HG03060 (cell line): ENCODE data around the gene RPL10A.

Experiments
- ATAC-seq: cut with Tn5 transposase; IDR thresholded peaks from one replicate; pipeline ENCODE4 v1.9.1; 2021; ENCODE audit warnings: low read depth, moderate number of reproducible peaks; ENCODE audit not compliant: unreplicated experiment

The RPL10A gene

DNA sequence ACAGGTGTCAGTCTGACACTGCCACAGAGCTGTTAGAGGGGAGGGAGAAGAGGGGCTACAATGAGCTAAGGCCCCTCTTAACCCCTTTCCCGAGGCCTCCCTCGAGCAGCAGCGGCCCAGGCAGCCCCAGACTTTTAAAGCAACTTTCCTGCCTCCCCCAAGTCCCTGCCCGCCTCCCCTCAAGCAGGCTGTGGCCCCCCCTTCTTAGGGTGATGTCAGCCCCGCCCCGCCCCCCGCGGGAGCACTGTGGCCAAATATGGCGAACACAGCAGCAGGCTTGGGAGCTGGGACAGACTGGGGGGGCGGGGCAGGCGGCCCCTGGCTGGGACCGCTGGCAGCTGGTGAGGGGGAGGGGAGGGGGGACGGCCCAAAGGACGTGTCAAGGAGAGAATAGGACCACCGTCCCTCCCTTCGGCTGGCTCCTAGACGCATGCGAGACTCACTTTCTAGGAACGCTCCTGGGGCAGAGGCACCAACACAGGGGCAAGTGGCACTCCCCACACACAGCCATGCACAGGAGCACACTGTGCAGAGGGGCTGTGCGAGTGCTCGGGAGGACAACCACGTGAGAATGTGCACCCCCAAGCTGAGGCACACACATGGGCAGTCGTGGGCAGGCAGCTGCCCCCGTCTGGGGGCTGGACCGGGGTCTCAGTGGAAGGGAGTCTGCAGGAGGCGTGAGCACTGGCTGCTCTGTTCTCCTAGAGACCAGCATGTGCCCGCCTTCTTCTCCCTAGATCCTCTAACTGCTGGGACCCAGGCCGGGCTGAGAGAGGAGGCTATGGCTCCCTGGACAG lies 22.0 kb downstream of the RPL10A start:
- ATAC-seq: no peak

DNA sequence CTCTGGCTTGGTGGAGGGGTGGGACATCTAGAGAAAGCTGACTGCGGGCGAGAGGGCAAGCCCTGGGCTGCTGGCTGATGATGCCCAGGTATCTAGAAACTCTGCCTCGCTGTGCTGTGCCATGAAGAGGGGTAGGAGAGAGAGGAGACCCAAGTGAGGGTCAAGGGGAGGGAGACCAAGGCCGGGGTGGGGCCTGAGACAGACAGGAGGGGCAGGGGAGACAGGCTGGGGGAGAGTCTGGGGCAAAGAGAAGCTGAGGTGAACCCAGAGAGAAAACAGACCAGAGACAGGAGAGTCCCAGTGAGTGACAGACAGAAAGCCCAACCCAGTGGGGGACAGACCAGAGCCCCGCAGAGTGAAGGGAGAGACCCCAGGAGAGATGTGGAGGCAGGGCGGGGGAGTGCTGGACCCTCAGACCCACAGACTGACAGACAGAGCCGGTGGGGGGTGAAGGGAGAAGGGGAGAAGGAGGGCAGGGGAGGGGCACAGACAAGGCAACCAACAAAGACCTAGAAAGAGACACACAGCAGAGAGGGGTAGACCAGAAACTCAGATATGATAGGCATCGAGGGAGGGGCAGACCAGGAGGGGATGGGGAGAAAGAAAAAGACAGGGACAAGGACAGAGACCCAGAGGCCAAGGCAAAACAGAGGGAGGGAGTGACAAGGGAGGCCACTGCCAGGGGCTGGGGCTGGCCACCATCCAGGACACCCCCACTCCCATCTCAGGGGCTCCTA lies 22.8 kb downstream of the RPL10A start:
- ATAC-seq: no peak

DNA sequence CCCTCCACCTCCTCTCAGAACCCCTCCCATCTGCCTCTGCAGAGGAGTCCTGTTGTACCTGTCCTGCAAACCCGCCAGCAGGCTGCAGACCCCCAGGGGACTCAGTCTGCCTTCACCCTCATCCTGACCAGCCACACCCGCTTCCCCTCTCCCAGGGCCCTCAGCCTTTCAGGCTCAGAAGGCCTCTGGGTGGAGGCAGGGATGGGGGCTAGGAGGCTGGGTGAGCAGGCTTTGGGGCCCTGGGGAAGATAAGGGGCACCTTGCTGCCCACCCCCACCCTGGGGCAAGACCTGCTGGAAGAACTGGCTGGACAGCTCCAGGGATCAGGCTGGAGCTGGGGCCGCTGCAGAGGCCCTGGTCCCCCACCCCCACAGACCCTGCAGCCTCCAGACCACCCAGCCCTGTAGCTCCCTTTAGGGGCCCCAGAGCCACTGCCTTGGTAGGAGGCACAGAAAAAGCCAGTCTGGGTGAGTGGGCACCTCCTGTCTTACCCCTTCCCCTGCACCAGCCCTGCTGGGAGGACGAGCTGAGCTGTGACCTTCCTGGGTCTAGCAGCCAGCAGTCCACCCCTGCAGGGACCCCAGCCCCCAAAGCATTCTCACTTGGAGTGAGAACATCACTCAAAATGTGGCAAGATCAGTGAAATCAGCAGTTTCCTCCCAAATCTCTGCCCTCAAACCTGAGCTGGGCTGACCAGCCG lies 23.5 kb downstream of the RPL10A start:
- ATAC-seq: no peak

DNA sequence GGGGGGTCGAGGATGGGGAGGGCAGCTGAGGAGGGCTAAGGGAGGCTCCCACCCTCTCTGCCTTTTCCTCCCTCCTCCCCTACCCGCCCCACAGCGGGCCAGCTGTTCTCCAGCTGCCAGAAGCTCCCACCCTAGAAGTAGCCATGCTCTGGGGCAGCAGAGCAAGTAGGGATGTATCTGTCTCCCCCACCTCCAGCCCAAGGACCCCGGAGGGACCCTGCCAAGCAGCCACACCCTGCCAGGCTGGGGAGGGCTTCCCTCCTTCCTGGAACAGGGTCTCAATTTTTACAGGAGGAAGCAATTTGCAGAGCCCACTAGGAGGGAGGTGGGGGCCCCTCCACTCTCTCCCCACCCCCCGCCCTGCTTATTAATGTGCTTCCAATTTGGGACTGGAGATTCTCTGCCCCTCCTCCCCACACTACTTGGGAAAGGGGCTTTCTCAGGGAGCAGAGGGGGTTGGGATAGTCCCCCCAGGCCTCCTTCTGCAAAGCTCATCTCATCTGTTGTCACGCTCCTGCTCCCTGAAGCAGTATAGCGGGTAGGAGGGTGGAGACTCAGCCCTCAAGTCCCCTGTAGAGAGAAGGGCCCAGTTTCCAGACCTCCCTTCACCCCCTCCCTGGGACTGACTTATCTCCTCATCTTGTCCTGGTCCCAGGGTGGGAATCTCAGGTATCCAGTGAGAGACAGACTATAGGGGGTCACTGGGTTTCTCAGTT lies 24.2 kb downstream of the RPL10A start:
- no peak for ATAC-seq

DNA sequence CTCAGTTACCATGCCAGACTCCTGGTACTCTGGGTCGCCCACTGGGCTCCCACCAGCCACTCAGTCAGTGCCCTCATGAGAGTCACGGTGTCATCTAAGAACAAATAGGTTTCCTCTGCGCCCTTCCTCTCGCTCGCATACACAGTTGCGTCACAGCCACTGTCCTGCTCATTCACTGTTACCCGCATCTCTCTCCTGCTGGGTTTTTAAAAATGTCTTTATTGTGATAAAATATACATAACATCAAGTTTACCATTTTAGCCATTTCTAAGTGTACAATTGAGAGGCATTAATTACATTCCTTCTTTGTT lies 24.7 kb downstream of the RPL10A start:
- ATAC-seq: no peak

DNA sequence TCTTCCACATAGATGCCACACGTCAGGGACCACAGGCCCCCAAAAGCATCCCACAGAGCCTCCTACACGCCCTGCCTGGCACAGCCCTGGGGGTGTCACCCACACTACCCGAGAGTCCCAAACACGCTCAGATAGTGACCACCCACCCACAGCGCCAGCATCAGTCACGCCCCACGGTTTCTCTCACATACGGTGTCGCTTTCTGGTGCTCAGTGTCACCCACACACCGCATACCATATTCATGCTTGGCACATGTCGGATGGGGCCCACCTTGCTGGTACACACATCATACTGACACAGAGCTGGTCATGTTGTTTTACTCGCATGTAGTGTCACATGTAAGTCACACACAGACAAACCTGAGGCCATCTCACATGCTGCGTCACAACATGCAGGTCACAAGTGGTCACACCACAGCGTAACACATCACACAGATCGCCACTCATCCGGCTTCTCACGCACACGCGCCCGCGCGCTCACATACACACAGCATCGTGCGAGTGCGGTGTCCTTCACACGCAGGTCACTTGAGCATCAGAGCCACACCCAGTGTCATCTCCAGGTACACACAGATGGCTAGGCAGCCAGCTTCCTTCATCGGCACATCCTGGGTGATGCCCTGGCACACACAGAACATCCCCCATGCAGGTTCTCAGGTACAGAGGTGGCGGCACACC lies 25.2 kb downstream of the RPL10A start:
- no peak for ATAC-seq

DNA sequence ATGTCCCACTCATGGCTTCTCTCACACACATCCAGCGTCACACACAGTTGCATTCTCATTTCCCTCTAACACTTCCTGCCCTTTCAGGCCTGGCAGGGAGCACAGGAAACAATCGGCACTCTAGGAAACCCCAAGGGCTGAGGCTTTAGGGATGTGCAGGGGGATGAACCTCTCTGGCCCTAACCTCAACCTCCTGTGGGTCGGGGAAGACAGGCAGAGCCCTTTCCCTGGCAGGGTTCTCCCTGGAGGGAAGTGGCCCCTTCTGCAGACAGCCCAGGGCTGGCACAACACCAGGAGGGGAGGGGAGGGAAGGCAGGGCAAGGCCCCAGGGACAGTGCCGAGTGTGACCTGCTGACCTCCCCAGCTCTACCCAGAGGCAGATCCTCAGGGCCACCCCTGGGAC lies 26.0 kb downstream of the RPL10A start:
- no peak for ATAC-seq

DNA sequence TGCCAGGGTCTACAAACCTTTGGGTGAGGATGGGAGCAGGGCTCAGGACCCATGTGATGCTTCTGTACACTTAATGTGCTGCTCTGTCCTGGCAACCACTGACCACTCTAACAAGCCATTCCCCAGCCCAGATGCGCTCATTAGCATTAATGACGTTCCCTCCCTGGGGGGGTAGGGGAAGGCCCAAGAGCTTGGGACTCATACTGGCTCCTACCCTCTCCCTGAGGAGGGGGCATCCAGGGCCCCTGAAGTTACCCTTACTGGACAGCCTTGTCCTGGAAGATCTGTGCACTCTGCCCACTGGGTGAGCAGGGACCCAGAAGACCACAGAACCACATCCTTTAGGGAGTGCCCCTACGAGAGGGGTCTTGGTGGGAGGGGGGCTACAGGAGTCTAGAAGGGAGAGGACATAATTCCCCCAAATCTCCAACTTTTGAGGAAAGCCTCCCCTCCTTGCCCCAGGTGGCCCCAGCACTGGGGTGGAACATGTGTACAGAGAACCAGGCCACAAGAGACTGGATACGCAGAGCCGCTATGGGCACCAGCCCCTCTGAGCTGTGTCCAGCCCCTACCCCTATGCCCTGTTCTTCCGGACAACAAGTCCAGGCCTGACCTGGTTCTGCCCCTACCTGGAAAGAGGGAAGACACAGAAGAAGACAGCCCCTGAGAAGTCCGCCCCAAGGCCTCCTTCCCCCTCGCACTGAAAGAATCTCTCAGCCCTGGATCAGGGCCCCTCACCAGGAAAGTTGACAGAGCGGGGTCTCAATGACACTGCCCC lies 27.2 kb downstream of the RPL10A start:
- no peak for ATAC-seq

DNA sequence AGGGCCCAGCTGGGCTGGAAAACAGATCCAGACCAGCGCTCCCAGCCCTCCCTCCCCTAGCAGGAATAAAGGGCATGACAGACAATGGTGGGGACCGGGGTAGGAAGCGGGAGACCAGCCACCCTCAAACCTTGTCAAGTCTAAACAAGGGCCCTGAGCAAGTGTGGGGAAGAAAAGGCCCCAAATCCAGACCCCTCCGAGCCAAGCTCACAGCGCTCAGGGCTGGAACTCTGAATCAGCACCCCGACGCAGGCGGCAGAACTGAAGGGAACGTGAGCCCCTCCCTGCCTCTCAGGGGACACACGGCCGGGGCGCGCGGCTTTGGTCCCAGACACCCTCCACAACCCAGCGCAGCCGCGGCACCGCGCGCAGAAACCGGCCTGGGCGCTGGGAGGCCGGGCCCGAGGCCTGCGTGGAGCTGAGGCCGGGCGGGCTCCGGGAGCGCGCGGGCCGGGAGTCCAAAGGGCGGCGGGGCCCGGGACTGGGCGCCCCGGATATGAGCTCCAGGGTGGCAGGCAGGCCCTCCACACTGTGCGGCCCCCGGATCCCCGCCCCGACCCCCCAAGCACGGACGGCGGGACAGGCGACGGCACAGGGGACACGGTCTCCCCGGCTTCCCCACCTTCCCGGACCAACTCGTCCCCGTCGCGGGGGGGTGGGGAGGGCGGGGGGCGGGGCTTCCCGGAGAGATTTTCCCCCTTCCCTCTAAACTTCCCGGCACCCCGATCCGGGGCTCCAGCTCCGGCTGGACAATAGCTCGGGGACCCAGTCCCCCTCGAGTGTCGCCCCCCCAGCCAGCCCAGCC lies 28.0 kb downstream of the RPL10A start:
- ATAC-seq: no peak

DNA sequence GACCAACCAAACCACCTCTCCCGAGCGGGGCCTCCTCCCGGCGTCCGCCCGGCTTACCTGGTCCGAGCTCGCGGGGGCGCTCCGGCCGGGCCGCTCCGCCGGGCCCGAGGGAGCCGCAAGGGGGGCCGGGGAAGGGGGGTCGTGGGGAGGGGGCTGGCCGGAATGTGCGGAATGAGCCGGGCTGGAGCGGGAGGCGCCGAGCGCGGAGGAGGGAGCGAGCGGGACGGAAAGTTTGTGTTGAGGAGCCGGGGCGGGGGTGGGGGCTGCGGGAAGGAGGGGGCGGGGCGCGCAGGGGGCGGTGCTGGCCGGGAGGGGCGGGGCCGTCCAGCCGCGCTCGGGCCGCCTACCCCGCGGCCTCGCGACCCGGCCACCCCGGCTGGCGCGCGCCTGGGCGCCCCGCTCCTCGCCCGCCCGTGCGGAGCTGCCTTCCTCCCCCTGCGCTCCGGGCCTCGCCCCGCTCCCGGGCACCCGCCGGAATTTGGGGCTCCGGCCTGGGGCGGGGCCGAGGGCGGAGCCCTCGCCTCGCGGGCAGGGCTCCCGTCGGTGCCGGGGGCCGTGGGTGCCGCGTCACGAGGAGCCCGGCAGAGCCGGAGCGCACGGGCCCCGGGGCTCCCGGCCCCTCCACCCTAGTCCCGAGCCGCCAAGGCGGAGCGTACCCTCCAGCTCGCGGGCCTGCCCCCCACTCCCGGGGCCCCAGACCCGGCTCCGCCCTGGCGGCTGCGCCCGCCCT lies 28.8 kb downstream of the RPL10A start, which contains the start of gene TEAD3:
TSS of gene TEAD3 (minus strand) at position 239 of the 730 bp plus-strand sequence.
- ATAC-seq: no peak

DNA sequence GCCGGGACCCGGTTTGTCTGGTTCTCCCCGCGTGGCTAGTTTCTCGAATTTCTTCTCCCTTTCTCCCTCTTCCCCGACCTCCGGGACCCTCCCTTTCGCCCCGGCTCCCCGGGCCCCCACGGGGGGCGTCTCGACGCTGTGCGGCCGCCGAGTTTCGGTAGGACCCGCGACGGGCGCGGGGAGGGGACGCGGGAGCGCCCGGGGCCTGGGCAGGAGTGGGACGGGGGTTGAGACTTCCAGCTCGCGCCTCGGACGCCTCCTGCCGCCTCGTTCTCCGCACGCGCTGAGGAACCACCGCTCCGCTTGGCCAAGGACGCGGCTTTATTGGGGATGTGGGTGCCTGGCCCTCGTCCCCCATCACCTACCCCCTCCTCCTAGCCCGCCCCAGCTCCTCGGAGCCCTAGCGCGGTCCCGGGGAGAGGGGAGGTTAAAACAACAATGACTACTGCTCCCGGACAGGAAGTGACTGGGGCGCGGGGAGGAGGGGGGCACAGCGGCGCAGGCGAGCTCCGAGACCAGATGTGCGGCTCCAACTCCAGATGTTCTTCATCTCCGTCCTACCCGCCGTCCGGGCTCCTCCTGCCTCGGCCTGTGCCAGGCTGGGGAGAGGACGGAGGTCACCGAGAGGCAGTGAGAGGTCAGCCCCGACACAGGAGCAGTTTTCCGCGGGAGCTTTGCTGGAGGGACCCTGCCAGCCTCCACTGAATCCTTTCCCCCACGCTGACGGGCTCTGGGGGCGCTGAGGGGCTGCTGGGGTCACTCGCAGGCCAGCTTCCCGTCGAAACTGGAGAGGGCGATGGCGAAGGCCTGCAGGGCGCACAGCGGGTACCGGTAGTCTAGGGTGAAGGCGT lies 29.6 kb downstream of the RPL10A start:
- ATAC-seq: no peak

DNA sequence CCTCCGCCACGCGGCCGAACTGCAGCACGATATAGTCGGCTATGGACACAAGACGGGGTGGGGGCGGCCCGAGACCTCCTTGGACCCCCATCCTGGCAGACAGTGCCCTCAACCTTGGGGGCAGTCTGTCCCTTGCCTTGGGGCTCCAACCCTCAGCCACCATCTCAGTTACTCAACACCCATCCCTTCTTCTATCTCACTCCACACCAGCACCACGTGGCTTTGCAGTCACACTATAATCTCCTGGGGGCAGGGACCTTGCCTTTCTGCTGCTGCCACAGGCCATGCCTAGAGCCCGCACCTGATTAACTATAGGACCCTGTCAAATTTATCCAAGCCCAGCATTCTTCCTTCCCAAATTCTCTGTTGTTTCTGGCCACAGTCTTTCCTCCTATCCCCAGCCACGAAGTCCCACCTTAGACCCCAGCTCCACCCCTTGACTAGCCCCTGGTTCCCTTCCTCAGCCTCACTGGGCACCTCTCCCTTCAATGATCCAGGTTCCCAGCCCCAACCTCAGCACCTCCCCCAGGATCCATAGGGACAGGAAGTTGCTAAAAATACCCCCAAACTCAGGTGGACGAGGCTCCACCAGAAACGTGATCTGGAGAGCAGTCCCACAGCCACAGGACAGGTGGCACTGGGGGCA lies 30.3 kb downstream of the RPL10A start:
- ATAC-seq: no peak

DNA sequence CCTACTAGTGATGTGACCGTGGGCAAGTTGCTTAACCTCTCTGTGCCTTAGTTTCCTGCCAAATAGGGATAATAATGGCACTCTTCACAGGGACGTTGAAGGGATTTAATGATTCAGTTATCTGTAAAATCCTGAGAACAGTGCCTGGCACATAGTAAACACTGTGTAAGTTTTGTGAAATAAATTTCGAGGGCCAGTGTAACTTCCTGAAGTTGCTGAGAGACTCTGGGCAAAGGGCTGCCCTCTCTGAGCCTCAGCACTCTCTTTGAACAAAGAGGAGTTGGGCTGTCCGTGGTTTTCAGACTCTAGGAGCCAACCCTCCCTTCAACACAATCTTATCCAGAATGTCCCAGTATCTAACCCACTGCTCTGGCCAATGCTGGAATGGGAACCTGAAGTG lies 31.2 kb downstream of the RPL10A start:
- no peak for ATAC-seq

DNA sequence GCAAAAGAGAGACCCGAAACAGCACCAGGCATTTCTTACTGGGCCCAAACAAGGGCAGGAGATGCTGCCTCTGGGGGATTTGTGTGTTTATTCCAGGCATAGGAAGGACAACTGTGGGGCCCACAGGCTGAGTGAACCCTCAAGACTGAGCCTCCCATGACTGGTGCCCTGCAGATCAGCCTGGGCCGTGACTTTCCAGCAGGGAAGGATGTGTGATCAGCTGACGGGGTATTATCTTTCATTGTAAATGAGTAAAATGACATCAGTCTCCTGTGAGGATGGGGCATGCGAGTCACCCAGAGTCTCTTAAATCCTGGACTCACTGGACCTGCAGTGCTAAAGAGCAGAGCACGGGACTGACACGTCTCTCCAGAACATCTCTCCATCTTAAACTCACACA lies 32.6 kb downstream of the RPL10A start:
- ATAC-seq: no peak

DNA sequence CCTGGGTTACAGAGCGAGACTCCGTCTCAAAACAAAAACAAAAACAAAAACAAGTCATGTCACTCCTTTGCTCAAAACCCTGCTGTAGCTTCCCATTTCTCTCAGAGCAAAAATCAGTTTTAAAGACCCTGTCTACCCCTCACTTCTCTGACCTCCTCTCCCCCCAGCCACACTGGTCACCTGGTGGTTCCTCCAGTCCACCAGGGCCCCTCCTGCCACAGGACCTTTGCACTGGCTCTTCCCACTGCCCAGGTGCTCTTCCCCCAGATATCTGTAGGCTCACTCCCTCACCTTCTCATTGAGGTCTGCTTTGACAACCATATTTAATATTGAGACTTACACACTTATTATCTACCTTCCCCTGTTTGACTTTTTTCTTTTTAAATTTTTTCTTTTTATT lies 33.6 kb downstream of the RPL10A start:
- ATAC-seq: no peak

DNA sequence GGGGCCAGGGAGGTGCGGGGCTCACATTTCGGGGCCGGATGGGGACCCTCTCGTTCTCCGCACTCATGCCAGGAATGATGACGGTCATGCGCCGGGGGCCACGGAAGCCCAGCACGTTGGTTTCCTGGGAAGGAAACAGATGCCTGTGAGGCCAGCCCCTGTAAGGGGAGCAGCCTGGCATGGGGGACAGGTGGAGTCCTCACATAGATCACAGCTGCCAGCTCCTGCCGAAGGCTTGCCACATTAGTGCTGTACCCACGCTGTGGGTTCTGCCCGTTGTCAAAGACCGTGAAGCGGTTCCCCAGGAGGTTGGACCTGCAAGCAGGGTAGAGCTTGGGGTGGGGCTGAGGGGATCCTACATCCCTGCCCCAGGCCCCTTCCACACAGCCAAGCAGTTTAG lies 35.3 kb downstream of the RPL10A start:
- no peak for ATAC-seq

DNA sequence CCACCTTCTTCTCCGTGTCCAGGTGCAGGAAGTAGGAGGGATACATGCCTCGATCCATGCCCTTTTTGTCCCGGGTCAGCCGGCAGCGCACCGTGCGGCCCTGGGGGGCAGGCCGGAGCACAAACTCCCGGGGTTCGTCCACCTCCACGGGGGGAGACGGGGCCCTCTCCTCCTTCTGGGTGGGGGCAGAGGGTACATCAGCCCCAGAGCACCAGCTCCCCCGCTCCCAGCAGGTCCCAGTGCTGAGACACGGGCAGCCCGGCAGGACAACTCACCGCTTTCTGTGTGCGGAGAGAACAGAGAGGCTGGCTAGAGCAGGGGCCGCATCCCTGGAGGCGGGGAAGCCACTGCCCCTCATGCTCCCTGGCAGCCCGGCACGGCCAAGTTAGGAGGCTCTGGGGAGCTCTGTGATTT lies 37.8 kb downstream of the RPL10A start:
- ATAC-seq: no peak
